IPS DF 4.7 (cell line): ENCODE measurements around the gene VPS8.
"Not testable (repeated sequence)": the region's sequence is repeated elsewhere in the genome, so short reads cannot be mapped to it uniquely, and the experiment has no call there.

ENCODE experiments used
- DNase-seq: peaks from one replicate; pipeline ENCODE4 v3.0.0-alpha.2; 2013; ENCODE audit warnings: low spot score; ENCODE audit errors: extremely low read depth

VPS8 gene

DNA sequence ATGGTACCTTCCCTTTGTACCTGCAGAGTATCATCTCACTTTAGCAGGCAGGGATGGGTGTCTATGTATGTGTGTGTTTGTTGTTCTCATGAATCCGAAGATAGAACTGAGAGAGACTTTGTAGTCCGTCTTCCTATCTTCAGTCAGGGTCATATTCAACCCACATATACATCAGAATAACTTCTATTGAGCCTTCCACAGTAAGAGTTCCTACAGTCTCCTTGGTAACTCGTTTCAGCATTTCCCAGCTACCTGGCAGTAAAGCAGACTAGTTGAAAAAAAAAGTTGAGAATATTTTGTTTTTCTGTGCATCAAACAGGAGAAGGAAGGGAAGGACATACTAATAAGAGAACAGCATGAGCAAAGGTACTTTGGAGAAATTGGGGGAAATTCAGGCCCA is 106.8 kb downstream of the VPS8 start:
- no peak for DNase-seq

DNA sequence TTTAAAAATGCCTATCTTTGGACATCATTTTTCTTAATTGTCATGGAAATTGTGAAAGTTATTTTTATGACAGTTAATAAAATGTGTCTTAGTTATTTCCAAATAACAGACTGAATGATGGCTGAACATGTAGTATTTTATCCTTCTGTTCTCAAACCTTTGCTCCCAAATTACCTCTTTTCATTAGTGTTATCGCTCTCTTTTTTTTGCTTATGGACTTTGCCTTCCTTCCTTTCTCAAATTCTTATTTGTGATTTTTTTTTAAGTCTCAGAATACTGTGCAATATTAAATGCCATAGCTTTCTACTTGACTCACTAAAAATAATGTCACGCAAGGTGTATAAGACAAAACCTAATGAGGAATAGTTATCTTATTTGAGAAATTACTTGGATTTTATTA is 107.7 kb downstream of the VPS8 start:
- DNase-seq, result no peak

- no peak for DNase-seq
Measured at GRCh38 chr3:184924547-184924946, 112.6 kb downstream of the VPS8 start.

DNA sequence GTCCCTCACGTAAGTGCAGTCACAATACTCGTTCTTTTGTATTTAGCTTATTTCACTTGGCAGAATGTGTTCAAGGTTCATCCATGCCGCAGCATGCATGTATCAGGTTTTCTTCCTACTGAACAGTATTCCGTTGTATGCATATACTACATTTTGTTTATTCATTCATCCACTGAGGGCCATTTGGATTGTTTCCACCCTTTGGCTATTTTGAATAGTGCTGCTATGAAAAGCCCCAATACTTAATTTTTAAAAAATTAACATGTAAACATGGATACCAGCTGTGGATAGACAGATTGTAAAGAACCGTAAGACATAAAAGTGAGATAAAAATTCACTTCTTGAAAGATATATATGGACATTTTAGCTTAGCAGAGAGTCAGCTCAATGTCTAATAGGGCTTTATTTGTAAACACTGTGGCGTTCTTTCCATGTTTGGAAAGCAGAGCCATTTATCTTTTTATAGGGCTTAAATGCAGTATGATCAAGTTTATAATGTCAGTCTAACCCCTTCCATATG is 115.9 kb downstream of the VPS8 start:
- DNase-seq, result no peak

DNA sequence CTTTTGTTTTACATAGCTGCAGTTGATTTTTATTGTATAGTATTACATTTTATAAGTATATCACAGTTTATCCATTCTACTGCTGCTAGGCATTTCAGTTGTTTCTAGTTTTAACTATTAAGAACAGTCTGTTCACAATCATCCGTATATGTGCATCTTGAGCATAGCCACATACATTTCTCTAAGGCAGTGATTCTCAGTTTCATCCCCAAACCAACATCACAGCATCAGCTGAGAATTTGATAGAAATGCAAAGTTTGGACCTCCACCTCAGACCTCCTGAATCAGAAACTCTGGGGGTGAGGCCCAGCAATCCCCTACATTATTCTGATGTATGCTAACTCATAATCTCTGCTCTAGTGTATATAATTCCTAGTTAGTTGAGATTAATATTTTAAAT is 120.8 kb downstream of the VPS8 start:
- no peak for DNase-seq

DNA sequence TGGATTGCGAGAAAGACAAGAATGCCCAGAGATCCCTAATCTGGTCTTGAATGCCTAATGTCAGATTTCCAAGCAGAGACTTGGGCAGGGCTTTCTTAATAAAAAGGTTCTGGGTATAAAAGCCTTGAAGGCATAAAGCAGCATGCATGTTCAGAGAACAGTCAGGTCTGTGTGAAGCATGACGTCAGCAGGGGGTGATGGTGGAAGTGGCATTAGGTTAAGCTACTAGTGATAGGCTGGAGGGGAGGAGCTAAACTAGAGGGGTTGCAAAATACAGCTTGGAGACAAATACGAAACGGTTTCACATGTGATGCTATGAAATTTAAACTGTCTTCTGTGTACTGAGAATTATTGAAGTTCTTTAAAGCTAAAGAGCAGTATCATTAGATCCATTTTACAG is 125.6 kb downstream of the VPS8 start:
- DNase-seq, result no peak

GRCh38 chr3:184941408-184941807 is 129.4 kb downstream of the VPS8 start:
- no peak for DNase-seq

DNA sequence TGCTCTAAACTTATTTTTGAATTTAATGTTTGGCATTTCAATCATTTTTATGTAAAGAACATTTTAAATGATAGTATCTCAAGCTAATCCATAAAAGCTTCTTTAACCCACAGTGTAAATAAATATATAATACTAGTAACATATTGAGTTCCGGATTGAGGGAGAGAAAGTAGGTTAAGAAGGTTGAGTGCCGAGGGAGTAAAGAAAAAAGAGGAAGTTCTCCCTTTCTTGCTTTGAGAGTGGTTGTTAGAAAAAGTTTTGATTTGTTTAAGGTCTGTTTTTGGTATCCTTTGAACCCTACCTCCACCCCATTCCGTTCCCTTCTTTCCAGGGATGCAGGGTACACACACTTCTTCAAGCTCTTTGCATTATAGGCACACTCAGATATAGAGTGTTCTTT is 130.8 kb downstream of the VPS8 start:
- DNase-seq, result no peak

GRCh38 chr3:184944241-184944640 is 132.3 kb downstream of the VPS8 start:
- no peak for DNase-seq

DNA sequence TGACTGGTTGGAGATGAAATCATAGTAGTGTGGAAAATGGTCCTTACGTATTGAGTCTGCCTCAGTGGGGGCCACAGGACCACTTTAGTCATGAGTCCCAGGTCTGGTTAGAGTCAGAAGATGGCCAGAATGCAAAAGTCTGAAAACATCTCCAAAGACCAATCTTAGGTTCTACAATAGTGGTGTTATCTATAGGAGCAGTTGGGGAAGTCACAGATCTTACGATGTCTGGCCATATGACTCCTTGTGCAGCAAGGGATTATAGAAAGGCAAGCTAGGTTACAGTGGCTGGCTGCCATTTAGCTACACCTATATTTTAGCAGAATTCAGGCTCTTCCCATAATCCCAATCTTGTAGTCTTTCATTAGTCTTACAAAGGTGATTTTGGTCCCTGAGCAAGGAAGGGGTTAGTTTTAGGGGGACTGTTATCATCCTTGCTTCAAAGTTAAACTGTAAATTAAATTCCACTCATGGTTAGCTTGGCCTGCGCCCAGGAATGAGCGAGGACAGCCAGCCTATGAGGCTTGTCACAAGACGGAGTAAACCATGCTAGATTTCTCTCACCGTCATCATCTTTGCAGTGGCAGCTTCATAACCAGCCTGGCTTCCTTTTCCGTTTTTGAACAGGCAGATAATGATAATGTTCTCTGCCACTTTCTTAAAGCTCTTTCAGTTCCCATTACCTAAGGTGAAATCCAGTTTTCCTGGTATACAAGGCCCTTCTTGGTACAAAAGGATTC is 134.1 kb downstream of the VPS8 start:
- no peak for DNase-seq

DNA sequence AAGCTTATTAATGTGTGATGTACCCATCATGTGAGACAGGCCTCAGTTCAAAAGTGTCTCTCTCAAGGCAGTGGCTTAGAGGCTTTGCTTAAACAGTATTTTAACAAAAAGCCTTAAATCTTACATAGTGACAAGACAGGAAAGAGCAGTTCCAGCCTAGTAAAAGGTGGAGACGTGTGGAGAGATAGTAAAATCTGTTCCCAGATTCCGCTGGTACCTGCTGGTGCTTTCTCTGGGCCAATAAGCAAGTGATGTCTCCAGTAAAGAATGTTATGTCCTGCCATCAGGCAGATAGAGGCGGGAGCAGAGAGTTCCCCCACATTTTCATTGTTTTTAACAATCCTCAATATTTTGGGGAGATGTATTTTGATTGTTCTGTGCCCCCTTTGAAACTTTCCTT is 135.0 kb downstream of the VPS8 start:
- no peak for DNase-seq

- DNase-seq, result no peak
Measured at GRCh38 chr3:184949251-184949965, 137.4 kb downstream of the VPS8 start.

DNA sequence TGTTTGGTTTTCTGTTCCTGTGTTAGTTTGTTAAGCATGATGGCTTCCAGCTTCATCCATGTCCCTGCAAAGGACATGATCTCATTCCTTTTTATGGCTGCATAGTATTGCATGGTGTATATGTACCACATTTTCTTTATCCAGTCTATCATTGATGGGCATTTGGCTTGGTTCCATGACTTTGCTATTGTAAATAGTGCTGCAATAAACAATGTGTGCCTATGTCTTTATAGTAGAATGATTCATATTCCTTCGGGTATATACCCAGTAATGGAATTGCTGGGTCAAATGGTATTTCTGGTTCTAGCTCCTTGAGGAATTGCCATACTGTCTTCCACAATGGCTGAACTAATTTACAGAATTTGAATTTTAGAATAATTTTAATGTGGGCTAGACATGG is 138.8 kb downstream of the VPS8 start:
- DNase-seq, result not testable (repeated sequence)

DNA sequence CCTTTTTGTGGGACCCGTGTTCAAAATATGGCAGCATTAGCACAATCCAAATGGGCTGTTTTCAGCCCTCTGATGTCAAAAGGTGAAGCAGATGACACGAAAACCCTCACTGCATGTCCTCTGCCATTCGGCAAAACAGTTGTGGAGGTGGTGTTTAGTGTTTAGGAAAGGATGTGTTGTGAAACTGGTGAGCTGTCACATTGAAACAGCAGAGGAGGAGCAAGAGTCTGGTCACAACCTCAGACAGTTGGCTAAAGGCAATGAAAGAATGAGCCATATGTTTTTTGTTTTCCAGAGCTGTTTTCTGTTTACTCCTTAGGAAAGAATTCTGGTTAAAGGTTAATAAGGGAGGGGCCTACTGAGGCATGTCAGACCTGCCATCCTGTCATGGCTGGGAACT is 140.7 kb downstream of the VPS8 start:
- no peak for DNase-seq

DNA sequence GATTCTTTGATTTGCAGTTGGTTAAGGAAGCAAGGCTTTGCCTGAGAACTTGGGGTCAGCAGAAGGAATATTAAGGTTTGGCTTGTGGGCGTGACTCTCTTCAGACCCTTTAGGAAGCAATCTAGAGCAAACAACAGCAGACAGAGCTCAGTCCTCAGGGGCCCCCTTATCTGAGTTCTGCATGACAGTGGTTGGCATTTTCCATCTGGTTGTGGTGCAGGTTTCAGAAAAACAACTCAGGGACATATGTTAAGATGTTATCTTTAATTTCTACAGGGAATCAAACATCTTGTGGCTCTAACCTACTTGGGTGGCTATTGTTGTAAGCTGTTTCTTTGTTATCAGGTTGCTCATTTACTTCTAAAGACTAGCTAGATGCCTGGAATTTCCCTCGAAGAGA is 141.4 kb downstream of the VPS8 start:
- no peak for DNase-seq

GRCh38 chr3:184954251-184954650 is 142.3 kb downstream of the VPS8 start:
- no peak for DNase-seq

- not testable (repeated sequence) for DNase-seq
Measured at GRCh38 chr3:184954851-184955250, 142.9 kb downstream of the VPS8 start.

- DNase-seq, result no peak
Measured at GRCh38 chr3:184965639-184966430, 153.9 kb downstream of the VPS8 start.

DNA sequence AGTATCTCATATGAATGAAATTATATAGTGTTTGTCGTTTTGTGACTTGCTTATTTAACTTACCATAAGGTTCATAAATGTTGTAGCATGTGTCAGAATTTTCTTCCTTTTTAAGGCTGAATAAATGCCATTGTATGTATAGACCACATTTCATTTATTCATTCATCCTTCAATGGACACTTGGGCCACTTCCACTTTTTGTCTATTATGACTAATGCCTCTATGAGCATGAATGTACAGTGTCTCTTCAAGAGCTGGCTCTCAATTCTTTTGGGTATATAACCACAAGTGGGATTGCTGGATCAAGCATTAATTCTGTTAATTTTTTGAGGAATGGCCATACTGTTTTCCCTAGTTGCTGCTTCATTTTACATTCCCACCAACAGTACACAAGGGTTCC is 156.1 kb downstream of the VPS8 start:
- DNase-seq, result no peak

DNA sequence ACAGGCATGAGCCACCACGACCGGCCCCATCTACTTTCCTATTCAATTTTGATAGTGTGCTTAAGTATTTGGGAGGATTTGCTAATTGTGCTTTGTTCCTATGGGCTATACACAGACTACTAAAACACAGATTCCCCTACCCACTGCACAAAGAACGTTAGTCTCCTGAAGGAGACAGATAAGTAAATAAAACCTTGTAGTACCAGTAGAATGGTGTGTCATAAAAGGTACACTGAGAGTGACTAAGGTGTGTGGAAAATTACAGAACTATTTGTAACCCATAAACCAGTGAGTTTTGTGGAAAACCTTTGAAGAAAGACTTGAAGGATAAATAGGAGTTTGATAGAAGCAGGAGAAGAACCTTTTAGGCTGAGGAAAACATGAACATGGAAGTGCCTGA is 158.2 kb downstream of the VPS8 start:
- DNase-seq, result no peak

- DNase-seq, result no peak
Measured at GRCh38 chr3:184977796-184978195, 165.8 kb downstream of the VPS8 start.

DNA sequence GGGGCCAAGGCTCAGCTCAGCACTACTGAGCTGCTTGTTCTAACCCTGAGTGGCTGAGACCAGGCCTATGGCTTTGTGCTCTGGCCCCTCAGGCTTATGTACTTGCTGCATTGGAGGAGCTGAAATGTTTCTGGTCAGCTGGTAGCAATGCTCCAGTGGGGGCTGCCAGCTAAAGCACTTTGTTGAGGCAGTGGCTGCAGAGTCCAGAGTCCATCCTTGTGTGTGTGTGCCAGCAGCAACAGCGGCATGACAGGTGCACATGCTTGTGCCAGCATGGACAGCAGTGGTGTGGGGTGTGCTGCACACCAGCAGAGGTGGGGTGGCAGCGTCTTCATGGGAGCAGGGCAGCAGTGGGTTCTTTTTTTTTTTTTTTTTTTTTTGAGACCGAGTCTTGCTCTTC is 169.1 kb downstream of the VPS8 start:
- DNase-seq, result no peak
